Measurements from ENCODE around the gene RGS13.

RGS13 gene

DNA sequence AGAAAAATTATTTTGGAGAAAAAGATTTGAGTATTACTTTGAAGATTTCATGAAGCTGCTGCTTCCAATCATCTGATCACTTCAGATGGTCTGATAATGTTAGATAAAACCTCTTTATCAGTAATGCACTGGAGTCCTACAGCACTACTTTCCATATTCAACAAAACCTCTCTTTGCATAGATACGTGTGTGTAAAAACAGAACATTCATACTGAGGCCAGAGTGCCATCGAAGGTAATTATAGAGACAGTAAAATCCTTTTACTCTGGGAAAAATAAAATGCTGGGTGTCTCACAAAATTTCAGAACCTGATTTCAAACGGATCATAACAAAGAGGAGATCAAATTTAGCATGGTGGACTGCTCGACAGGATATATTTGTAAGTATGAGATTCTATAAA lies at the start of gene RGS13:
TSS of gene RGS13 (plus strand) at position 209 of the 400 bp plus-strand sequence. CDS start 8,188 bp downstream, outside the sequence.
- FAIRE-seq, result no peak
- no peak for DNase-seq (ENCODE audit: low spot score)

DNA sequence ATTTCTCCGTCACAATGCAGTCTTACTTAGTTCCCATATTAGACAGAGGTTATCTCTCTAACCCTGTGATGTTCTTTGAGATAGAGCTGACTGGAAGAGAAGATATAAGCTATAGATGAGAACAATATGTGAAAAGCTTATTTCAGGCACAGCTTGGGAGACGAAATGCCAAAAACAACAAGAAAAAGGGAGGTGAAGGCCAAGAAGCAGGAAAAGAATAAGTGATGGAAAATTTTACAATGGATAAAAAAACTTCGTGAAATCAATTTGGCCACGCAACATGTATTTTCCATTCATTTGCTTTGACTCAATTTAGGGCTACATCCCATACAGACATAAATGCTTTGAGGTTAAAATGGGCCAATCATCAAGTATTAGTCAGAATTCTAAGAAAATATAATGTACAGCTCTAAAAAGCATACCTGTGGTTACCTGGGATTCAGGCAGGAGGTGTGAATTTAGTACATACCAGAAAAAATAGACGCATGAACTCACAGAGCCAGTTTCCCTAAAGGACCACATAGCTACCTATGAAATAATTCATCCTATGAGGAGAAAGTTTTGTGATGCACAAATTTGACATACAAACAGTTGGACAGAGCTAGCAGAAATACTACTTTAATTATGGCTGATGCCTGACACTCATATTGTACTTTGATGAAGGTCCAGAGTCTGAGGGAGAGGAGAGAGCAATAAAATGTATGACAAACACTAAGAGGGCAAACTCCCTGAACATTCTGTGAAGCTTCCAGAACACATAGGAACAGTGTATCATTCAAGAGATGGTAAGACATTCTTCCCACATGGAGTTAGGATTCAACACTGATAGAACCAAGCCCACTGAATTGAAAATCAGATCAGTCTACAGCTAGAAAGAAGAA lies 48.3 kb upstream of the RGS13 start:
- no peak for DNase-seq (ENCODE audit: low spot score)
- FAIRE-seq, result no peak

- no peak for DNase-seq (ENCODE audit: low spot score)
- FAIRE-seq, result no peak
Measured at GRCh38 chr1:192588546-192588945, 47.4 kb upstream of the RGS13 start.

DNA sequence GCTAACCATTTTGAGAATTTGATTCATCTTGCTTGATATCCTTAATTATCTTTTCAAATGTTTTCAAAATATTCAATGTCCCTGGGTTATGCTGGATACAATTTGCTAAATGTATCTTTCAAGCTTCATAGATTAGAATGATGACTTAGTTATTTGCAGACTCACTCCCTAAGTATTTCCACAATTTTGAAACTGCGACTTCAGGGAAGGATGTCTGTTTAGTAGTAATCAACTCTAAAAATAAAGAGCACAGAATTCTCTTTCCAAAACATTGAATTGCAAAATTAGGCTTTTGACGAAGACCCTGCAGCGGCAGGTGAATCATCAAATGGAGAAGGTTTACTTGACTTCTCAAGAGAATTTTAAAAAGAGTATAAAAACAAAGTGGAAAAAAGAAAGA lies 46.1 kb upstream of the RGS13 start:
- DNase-seq (ENCODE audit: low spot score) (no peak), FAIRE-seq (no peak)

GRCh38 chr1:192592517-192592916 lies 43.4 kb upstream of the RGS13 start:
- no peak for FAIRE-seq
- no peak for DNase-seq (ENCODE audit: low spot score)

DNA sequence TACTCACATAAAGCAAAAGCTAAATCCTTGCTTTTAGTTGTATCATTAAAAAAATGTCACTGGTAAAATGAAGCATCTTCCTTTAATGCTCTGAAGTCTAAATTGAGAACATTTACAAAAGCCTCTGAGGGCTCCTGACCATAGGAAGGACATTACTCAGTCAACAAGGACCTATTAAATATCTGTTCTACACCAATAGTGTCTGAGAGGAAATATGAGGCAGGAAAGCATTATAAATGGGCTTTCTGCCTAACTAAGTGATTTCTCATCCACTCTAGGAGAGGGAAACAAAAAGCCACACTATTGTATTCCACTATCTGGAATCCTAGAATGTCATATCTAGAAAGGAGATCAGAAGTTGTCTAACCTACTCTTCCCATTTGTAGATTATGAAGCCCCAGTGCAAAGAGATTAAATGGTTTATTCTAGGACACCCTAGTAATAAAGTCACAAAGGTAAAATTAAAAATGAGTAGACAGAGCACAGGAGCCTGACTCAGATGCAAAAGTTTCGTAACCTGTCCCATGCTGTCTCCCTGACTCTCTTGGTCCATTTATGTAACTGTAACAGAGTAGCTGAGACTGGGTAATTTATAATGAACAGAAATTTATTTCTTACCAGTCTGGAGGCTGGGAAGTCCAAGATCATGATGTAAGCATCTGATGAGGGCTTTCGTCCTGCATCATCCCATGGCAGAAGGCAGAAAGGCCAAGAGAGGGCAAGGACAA lies 42.8 kb upstream of the RGS13 start:
- no peak for FAIRE-seq
- DNase-seq (ENCODE audit: low spot score), result no peak

- DNase-seq (ENCODE audit: low spot score), result no peak
- no peak for FAIRE-seq
Measured at GRCh38 chr1:192595299-192595698, 40.6 kb upstream of the RGS13 start.

- DNase-seq (ENCODE audit: low spot score) (no peak), FAIRE-seq (no peak)
Measured at GRCh38 chr1:192598589-192598988, 37.4 kb upstream of the RGS13 start.

DNA sequence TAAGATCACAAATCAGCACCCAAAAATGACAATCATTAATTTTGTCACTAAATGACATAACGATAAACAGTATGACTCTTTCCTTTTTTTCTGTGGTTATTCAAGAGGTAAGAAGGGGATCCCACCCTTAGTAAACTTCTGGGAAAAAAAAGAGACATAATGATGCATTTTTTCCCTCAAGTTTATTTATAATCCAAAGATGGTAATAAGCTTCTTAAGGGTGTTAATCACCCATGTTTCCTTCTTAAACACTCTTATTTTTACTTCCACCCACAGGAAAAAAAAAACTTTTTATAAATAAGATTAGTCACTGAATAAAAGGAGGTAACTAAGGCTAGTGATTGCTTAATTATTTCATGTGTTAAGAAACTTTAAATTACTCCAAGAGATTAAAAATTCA lies 35.7 kb upstream of the RGS13 start:
- DNase-seq (ENCODE audit: low spot score), result no peak
- FAIRE-seq, result no peak

GRCh38 chr1:192601143-192601542 lies 34.8 kb upstream of the RGS13 start:
- DNase-seq (ENCODE audit: low spot score), result no peak
- no peak for FAIRE-seq

GRCh38 chr1:192601567-192601966 lies 34.4 kb upstream of the RGS13 start:
- FAIRE-seq (no peak), DNase-seq (ENCODE audit: low spot score) (no peak)

GRCh38 chr1:192602757-192603156 lies 33.2 kb upstream of the RGS13 start:
- DNase-seq (ENCODE audit: low spot score), result no peak
- no peak for FAIRE-seq

DNA sequence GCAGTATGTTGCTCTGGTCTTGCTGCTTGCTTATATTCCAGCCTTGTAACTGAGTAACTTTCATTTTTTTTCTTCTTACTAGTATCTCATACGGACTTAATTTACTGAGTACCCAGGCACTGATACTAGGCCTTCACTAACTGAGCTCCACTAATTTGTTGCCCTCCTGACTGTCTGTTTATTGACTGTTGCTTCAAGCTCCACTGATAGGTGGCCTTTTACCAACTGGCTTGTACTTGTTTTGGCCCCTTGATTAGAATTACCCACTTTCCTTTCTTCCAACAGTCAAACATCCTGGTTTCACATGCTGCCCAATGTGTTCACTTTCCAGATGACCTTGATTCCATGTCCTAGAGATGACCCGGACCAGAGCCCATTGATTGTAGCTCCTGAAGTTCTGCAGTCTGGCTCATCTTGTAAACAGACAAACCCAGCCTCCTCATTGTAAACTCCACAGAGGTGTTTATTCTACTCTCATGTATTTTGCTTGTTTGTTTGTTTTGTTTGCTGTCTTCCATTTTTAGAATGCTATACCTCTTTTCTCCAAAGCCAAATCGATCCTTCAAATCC lies 32.6 kb upstream of the RGS13 start:
- FAIRE-seq (no peak), DNase-seq (ENCODE audit: low spot score) (no peak)

DNA sequence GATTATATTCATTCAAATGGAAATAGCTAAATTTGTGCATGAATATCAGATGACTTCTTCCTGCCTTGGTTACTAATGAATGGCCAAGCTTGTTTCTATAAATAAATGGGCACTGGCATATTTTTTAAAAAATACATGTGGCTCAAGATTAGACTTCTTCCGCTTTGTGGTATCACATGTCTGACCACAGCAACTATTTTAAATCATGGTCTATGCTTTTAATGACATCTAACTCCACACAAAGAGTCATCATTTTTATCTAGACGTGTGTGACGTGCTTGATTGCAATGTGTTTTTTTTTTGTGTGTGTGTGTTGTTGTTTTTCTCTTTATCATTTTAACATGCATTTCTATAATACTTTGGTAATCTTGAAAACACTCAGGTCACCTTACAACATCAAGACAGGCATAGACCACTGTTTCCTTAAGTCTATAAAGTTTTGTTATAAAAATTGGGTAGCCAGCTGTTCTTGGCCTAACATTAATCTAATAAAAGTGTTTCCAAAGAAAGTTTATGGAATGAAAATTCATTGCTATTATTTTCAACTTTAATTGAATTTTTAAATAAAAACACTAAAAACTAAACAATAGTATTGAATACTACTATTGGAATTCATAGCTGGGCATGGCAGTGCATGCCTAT lies 30.8 kb upstream of the RGS13 start:
- DNase-seq (ENCODE audit: low spot score), result no peak
- FAIRE-seq, result no peak

- no peak for DNase-seq (ENCODE audit: low spot score)
- no peak for FAIRE-seq
Measured at GRCh38 chr1:192608671-192609070, 27.3 kb upstream of the RGS13 start.

- FAIRE-seq (no peak), DNase-seq (ENCODE audit: low spot score) (no peak)
Measured at GRCh38 chr1:192609110-192610079, 26.6 kb upstream of the RGS13 start.

- FAIRE-seq (no peak), DNase-seq (ENCODE audit: low spot score) (no peak)
Measured at GRCh38 chr1:192610112-192610889, 25.6 kb upstream of the RGS13 start.

DNA sequence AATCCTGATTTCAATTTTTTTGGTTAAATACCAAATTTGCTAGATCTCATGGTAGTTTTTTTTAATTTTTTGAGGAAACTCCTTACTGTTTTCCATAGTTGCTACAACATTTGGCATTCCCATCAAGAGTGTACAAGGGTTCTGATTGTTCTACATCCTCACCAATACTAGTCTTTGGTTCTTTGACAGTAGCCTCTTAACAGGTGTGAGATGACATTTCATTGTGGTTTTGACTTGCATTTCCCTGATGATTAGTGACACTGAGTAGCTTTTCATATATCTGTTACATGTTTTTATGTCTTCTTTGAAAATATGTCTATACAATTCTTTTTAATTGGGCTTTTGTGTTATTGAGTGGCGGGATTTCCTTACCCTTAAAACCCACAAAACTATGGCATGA lies 20.9 kb upstream of the RGS13 start:
- FAIRE-seq (no peak), DNase-seq (ENCODE audit: low spot score) (no peak)

GRCh38 chr1:192620071-192620635 lies 15.8 kb upstream of the RGS13 start:
- DNase-seq (ENCODE audit: low spot score) (no peak), FAIRE-seq (no peak)

Data from urothelium cell line (cell line).